Keratinocyte (primary cell): Measurements from ENCODE around the gene MMEL1. TPM values are rescaled to one million over a fixed set of nuclear protein-coding genes. Genes with fewer than 3 reads are reported as not detected.

Source experiments
- DNase-seq: peaks from one replicate; pipeline ENCODE4 v3.0.0-alpha.2; 2011; ENCODE audit warnings: low read depth, missing footprints, low spot score
- FAIRE-seq: peaks from 2 replicates; lab custom pipeline; 2011; peaks lifted over from hg19 to GRCh38; lab: Jason Lieb, UNC
- H2AFZ ChIP-seq: 2 replicates; pipeline ENCODE4 v1.6.0; 2012; ENCODE audit warnings: low read length, control low read depth, inconsistent platforms; ENCODE audit not compliant: control insufficient read depth
- H3K27ac ChIP-seq: 2 replicates; pipeline ENCODE4 v1.5.1; 2011; ENCODE audit warnings: low read length; ENCODE audit not compliant: control insufficient read depth, insufficient read depth
- H3K27me3 ChIP-seq: 3 replicates; pipeline ENCODE4 v1.6.0; 2011; ENCODE audit warnings: low read length; ENCODE audit not compliant: control insufficient read depth, insufficient read depth; ENCODE audit errors: extremely low read depth
- H3K36me3 ChIP-seq, 2 experiments: 2 replicates in 1 of 2; 3 replicates in 1 of 2; pipeline ENCODE4 v1.5.1; 2011; ENCODE audit warnings: low read length in 2 of 2, mild to moderate bottlenecking in 1 of 2; ENCODE audit not compliant: control insufficient read depth in 2 of 2, insufficient read depth in 2 of 2; ENCODE audit errors: extremely low read depth in 1 of 2
- H3K4me1 ChIP-seq: 3 replicates; pipeline ENCODE4 v1.5.1; 2011; ENCODE audit warnings: low read length; ENCODE audit not compliant: control insufficient read depth, insufficient read depth; ENCODE audit errors: extremely low read depth
- H3K4me2 ChIP-seq: 3 replicates; pipeline ENCODE4 v1.6.0; 2011; ENCODE audit warnings: low read depth, low read length; ENCODE audit not compliant: control insufficient read depth, insufficient read depth; ENCODE audit errors: extremely low read depth
- H3K4me3 ChIP-seq, 3 experiments: fragments of 200-600 bp in 1 of 3; sonication (generic) in 1 of 3; 2 replicates in 2 of 3; 3 replicates in 1 of 3; pipeline ENCODE4 v1.5.1; 2011 to 2016; ENCODE audit warnings: low read length in 3 of 3, mild to moderate bottlenecking in 3 of 3, control low read depth in 2 of 3, inconsistent platforms in 1 of 3, low read depth in 1 of 3, mixed read lengths in 1 of 3, mixed run types in 1 of 3, moderate library complexity in 1 of 3; ENCODE audit not compliant: control insufficient read depth in 2 of 3, insufficient read depth in 2 of 3; ENCODE audit errors: extremely low read depth in 1 of 3
- H3K79me2 ChIP-seq: 2 replicates; pipeline ENCODE4 v1.6.0; 2012; ENCODE audit warnings: low read length; ENCODE audit not compliant: control insufficient read depth, insufficient read depth
- H3K9ac ChIP-seq: 3 replicates; pipeline ENCODE4 v1.6.0; 2011; ENCODE audit warnings: low read length; ENCODE audit not compliant: control insufficient read depth, insufficient read depth; ENCODE audit errors: extremely low read depth
- H3K9me1 ChIP-seq: 3 replicates; pipeline ENCODE4 v1.6.0; 2011; ENCODE audit warnings: low read length; ENCODE audit not compliant: control insufficient read depth, insufficient read depth; ENCODE audit errors: extremely low read depth
- H3K9me3 ChIP-seq: 2 replicates; pipeline ENCODE4 v1.5.1; 2012; ENCODE audit warnings: low read depth, low read length; ENCODE audit not compliant: control insufficient read depth
- H4K20me1 ChIP-seq: 3 replicates; pipeline ENCODE4 v1.6.0; 2011; ENCODE audit warnings: low read length; ENCODE audit not compliant: control insufficient read depth, insufficient read depth; ENCODE audit errors: extremely low read depth
- EZH2 ChIP-seq: IDR thresholded peaks from one replicate; pipeline ENCODE4 v1.6.1; 2012; ENCODE audit warnings: inconsistent platforms, mild to moderate bottlenecking, low read length, moderate library complexity
- dilution Hi-C: fragments of 300-500 bp; cut with MboI; formaldehyde crosslinking; loops from one replicate; pipeline ENCODE4 v1.7.0; 2020; ENCODE audit warnings: low sequenced_read_pairs; ENCODE audit not compliant: extremely low pct_ligation_motif_present
- polyA plus RNA-seq, 5 experiments: library from polyadenylated mRNA; depleted of rRNA in 3 of 5; stranded (reverse) in 3 of 5; stranded (forward) in 1 of 5; unstranded in 1 of 5; fragments of >200 nt; gene quantifications; 1 replicate in 1 of 5; 2 replicates in 3 of 5; 3 replicates in 1 of 5; pipeline versions ENCODE4 v1.2.1 to v1.2.3, GENCODE V29; 2011 to 2012; ENCODE audit warnings: missing spikeins in 2 of 5, low read depth in 1 of 5, low replicate concordance in 1 of 5
- TF ChIP-seq, protein P1 (sequence below), 3 experiments: IDR thresholded peaks in 1 of 3; conservative IDR thresholded peaks in 1 of 3; optimal IDR thresholded peaks in 1 of 3; 2 replicates in 2 of 3; 3 replicates in 1 of 3; pipeline versions ENCODE3 to v1.5.1; 2011; ENCODE audit warnings: low read length in 3 of 3, mild to moderate bottlenecking in 3 of 3, moderate library complexity in 2 of 3, control low read depth in 1 of 3, inconsistent platforms in 1 of 3; ENCODE audit not compliant: insufficient read depth in 2 of 3; ENCODE audit errors: extremely low read depth in 1 of 3

MMEL1 gene
- polyA plus RNA-seq, 1 donor (not counting 4 experiments of a cell fraction or from before 2014, with no cell fraction given) = not detected

DNA sequence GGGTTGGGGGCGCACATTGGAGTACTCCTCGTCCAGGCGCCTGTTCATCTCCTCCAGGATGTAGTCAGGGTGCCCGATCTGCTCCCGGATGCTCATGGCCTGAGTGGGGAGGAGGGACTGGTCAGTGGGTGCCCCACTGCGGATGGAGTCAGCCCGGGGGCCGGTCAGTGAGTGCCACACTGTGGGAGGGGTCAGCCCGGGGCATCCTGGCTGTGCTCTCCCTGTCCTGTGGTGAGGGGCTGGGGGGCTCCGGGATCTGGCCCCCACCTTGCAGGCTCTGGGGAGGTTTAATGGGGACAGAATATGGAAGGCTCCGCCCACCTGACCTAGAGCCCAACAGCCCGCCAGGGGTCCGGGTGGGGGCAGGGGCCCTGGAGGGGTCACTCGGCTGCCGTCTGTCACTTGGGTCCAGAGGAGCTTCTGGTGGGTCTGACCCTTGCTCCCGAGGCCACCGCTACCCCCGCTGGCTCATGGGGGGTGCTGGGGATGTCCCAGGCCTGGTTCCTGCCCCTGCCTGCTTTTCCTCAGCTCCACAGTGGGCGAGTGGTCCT, 37.5 kb downstream of the MMEL1 start:
- Histone ChIP-seq H3K79me2 (no peaks in the 10 kb centered on the region), H3K9ac (no peak overlapping the region), H3K27ac (no peak overlapping the region), H3K27me3 (no peaks in the 10 kb centered on the region), H4K20me1 (no peaks in the 10 kb centered on the region), H2AFZ (no peak overlapping the region), H3K4me2 (no peak overlapping the region), H3K36me3 (no peaks in the 10 kb centered on the region), H3K9me3 (no peaks in the 10 kb centered on the region), H3K4me3 (no peak overlapping the region), H3K9me1 (no peaks in the 10 kb centered on the region), H3K4me1 (no peaks in the 10 kb centered on the region)
- no peak for FAIRE-seq
- dilution Hi-C loops = no loop called here
- no peak for DNase-seq
- TF ChIP-seq, protein P1, sequence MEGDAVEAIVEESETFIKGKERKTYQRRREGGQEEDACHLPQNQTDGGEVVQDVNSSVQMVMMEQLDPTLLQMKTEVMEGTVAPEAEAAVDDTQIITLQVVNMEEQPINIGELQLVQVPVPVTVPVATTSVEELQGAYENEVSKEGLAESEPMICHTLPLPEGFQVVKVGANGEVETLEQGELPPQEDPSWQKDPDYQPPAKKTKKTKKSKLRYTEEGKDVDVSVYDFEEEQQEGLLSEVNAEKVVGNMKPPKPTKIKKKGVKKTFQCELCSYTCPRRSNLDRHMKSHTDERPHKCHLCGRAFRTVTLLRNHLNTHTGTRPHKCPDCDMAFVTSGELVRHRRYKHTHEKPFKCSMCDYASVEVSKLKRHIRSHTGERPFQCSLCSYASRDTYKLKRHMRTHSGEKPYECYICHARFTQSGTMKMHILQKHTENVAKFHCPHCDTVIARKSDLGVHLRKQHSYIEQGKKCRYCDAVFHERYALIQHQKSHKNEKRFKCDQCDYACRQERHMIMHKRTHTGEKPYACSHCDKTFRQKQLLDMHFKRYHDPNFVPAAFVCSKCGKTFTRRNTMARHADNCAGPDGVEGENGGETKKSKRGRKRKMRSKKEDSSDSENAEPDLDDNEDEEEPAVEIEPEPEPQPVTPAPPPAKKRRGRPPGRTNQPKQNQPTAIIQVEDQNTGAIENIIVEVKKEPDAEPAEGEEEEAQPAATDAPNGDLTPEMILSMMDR (optimal IDR thresholded peaks at IDR 0.05 in 1 of 3, IDR thresholded peaks at IDR 0.05 in 1 of 3, conservative IDR thresholded peaks at IDR 0.05 in 1 of 3; ENCODE audit: extremely low read depth in 1 of 3, insufficient read depth in 2 of 3, low read length in 3 of 3) = no peak
- no peak for TF ChIP-seq EZH2

DNA sequence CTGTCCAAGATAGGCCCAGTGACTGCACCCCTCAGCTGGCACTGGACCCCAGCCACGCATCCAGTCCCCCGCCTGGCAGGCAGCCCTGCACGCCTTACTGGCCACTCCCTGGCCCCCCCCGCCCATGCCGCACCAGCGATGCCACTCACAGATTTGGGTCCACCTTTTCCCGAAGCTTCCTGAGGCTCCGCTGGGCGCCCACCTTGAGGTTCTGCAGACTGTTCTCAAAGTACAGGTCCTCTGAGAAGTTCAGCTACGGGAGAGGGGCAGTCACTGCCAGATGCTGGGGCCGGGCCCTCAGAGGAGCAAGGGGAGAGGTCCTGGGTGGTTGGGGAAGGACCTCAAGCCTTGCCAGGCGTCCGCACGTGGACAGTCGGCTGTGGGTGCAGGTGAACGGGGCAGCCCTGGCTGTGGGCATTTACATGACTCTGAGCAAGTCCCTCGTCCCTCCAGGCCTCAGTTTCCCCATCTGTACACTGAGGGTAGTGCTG, 38.1 kb downstream of the MMEL1 start:
- no peaks in the 10 kb centered on the region for H3K9me3 ChIP-seq
- dilution Hi-C loops = no loop called here
- FAIRE-seq = no peak
- DNase-seq = no peak
- H3K36me3 ChIP-seq = no peaks in the 10 kb centered on the region
- H3K4me1 ChIP-seq = no peaks in the 10 kb centered on the region
- H3K27ac ChIP-seq = no peak overlapping the region
- no peaks in the 10 kb centered on the region for H3K27me3 ChIP-seq
- no peaks in the 10 kb centered on the region for H3K79me2 ChIP-seq
- no peak overlapping the region for H2AFZ ChIP-seq
- H4K20me1 ChIP-seq = no peaks in the 10 kb centered on the region
- H3K9me1 ChIP-seq = no peaks in the 10 kb centered on the region
- no peak overlapping the region for H3K9ac ChIP-seq
- TF ChIP-seq EZH2 = no peak
- TF ChIP-seq, protein P1 (optimal IDR thresholded peaks at IDR 0.05 in 1 of 3, IDR thresholded peaks at IDR 0.05 in 1 of 3, conservative IDR thresholded peaks at IDR 0.05 in 1 of 3; ENCODE audit: extremely low read depth in 1 of 3, insufficient read depth in 2 of 3, low read length in 3 of 3) = no peak
- no peak overlapping the region for H3K4me3 ChIP-seq
- H3K4me2 ChIP-seq = no peak overlapping the region
